H1 (cell line): Measurements from ENCODE around the gene CAMP. TPM values are rescaled to one million over a fixed set of nuclear protein-coding genes. Genes with fewer than 3 reads are reported as not detected.

Experiments used
- CBX5 ChIP-seq: fragments of 300-800, 300-1000 bp; sonication (generic); IDR thresholded peaks from 2 replicates; pipeline ENCODE4 v1.7.1; 2016; ENCODE audit warnings: antibody characterized with exemption, low read length, low read depth
- CHD7 ChIP-seq: fragments of 300-600 bp; sonication (generic); IDR thresholded peaks from 2 replicates; pipeline ENCODE4 v1.7.1; 2012; ENCODE audit warnings: low read length, moderate library complexity, mild to moderate bottlenecking, inconsistent platforms; ENCODE audit not compliant: insufficient replicate concordance
- RAD21 ChIP-seq, 2 experiments: IDR thresholded peaks in 1 of 2; conservative IDR thresholded peaks in 1 of 2; 2 replicates each; pipeline ENCODE4 v1.6.1; 2011; ENCODE audit warnings: low read depth in 2 of 2, low read length in 2 of 2, improper control_type of control experiment in 1 of 2, inconsistent platforms in 1 of 2, mild to moderate bottlenecking in 1 of 2, moderate library complexity in 1 of 2
- RXRA ChIP-seq: IDR thresholded peaks from 2 replicates; pipeline ENCODE4 v1.6.1; 2011; ENCODE audit warnings: low read depth, mild to moderate bottlenecking, low read length, moderate library complexity; ENCODE audit not compliant: insufficient read depth
- polyA plus RNA-seq, 7 experiments: library from polyadenylated mRNA; depleted of rRNA in 3 of 7; stranded (reverse) in 5 of 7; unstranded in 2 of 7; fragments of >200 nt in 5 of 7; fragments of 200-250 nt in 2 of 7; gene quantifications; 1 replicate in 5 of 7; 2 replicates in 1 of 7; 4 replicates in 1 of 7; pipeline versions ENCODE4 v1.2.1 to v1.2.3, GENCODE V29; 2011 to 2013; ENCODE audit warnings: missing spikeins in 2 of 7, mixed read lengths in 2 of 7
- total RNA-seq: library from RNA; stranded (reverse); fragmentation: NEBNext Ultra II Directional; extraction: Animal tissue kit (Norgen Biotek cat#: 25700); gene quantifications from 2 replicates; pipeline ENCODE4 v1.2.1, GENCODE V29; 2021

CAMP gene
- total and polyA plus RNA-seq, 2 of the 8 experiments (the other 6 are each of a cell fraction or from before 2014, with no cell fraction given), result not detected

- no peak for TF ChIP-seq CHD7
- peak; percentile 91 to 93 for TF ChIP-seq RAD21 (IDR thresholded peaks at IDR 0.05 in 1 of 2, conservative IDR thresholded peaks at IDR 0.05 in 1 of 2; ENCODE audit: low read depth in 2 of 2, low read length in 2 of 2)
- no peak for TF ChIP-seq RXRA
- TF ChIP-seq CBX5, result no peak
Measured at GRCh38 chr3:48194446-48195071, 28.7 kb upstream of the CAMP start (continued).
